MM.1S (cell line): Measurements from ENCODE around the gene XPNPEP2.

Experiments
- DNase-seq: peaks from one replicate; pipeline ENCODE4 v3.0.0-alpha.2; 2015
- H2AFZ ChIP-seq: fragments of 300-600 bp; sonication (generic); 2 replicates; pipeline ENCODE4 v1.6.0; 2016; ENCODE audit warnings: antibody characterized with exemption, low read length
- H3F3A ChIP-seq: fragments of 300-600 bp; sonication (generic); 2 replicates; pipeline ENCODE4 v1.6.1; 2016; ENCODE audit warnings: mild to moderate bottlenecking, antibody characterized with exemption, low read length, moderate library complexity, mixed read lengths; ENCODE audit not compliant: insufficient read depth
- H3K27ac ChIP-seq: fragments of 300-600 bp; sonication (generic); 2 replicates; pipeline ENCODE4 v1.5.1; 2016; ENCODE audit warnings: mild to moderate bottlenecking, low read length
- H3K27me3 ChIP-seq: fragments of 300-600 bp; sonication (generic); replicated peaks from 2 replicates; pipeline ENCODE4 v1.6.0; 2016; ENCODE audit warnings: low read length; ENCODE audit not compliant: insufficient read depth
- H3K36me3 ChIP-seq: fragments of 300-600 bp; sonication (generic); replicated peaks from 2 replicates; pipeline ENCODE4 v1.6.1; 2016; ENCODE audit warnings: mild to moderate bottlenecking, low read length, mixed read lengths; ENCODE audit not compliant: insufficient read depth
- H3K4me1 ChIP-seq: fragments of 300-600 bp; sonication (generic); 2 replicates; pipeline ENCODE4 v1.6.1; 2016; ENCODE audit warnings: low read length, mixed read lengths
- H3K4me2 ChIP-seq: fragments of 300-600 bp; sonication (generic); 2 replicates; pipeline ENCODE4 v1.6.0; 2016; ENCODE audit warnings: low read depth, low read length
- H3K4me3 ChIP-seq: fragments of 300-600 bp; sonication (generic); 2 replicates; pipeline ENCODE4 v1.5.1; 2016; ENCODE audit warnings: low read length, mixed read lengths
- H3K79me2 ChIP-seq: fragments of 300-600 bp; sonication (generic); 2 replicates; pipeline ENCODE4 v1.6.1; 2016; ENCODE audit warnings: mixed run types, low read length, mixed read lengths
- H3K9ac ChIP-seq: fragments of 300-600 bp; sonication (generic); 2 replicates; pipeline ENCODE4 v1.6.1; 2016; ENCODE audit warnings: low read length, mixed read lengths
- H3K9me2 ChIP-seq: fragments of 300-600 bp; sonication (generic); replicated peaks from 2 replicates; pipeline ENCODE4 v1.6.1; 2016; ENCODE audit warnings: mild to moderate bottlenecking, low read length, mixed read lengths; ENCODE audit not compliant: insufficient read depth
- H3K9me3 ChIP-seq: fragments of 300-600 bp; sonication (generic); replicated peaks from 2 replicates; pipeline ENCODE4 v1.6.1; 2016; ENCODE audit warnings: mild to moderate bottlenecking, low read length, mixed read lengths; ENCODE audit not compliant: insufficient read depth
- H4K20me1 ChIP-seq: fragments of 300-600 bp; sonication (generic); 2 replicates; pipeline ENCODE4 v1.6.1; 2016; ENCODE audit warnings: mild to moderate bottlenecking, low read length, moderate library complexity, mixed read lengths; ENCODE audit not compliant: insufficient read depth
- CTCF ChIP-seq: fragments of 300-600 bp; sonication (generic); IDR thresholded peaks from 2 replicates; pipeline ENCODE4 v1.5.1; 2016; ENCODE audit warnings: antibody characterized with exemption, low read length, mixed read lengths
- EZH2 ChIP-seq: fragments of 300-600 bp; sonication (generic); optimal IDR thresholded peaks from 2 replicates; pipeline ENCODE3; 2017; ENCODE audit warnings: low read depth, mild to moderate bottlenecking, antibody characterized with exemption, low read length, mixed read lengths
- EZH2phosphoT487 ChIP-seq: fragments of 300-600 bp; sonication (generic); IDR thresholded peaks from 2 replicates; pipeline ENCODE4 v1.6.1; 2018; ENCODE audit warnings: antibody characterized with exemption, low read length

XPNPEP2 gene

GRCh38 chrX:129747533-129747932 lies 8.8 kb downstream of the XPNPEP2 start:
- Histone ChIP-seq H3K79me2 (no peaks in the 10 kb centered on the region), H3K36me3 (no peaks in the 10 kb centered on the region)

GRCh38 chrX:129748305-129748704 lies 9.5 kb downstream of the XPNPEP2 start:
- no peak for DNase-seq
- no peak overlapping the region for H3K27ac ChIP-seq
- no peaks in the 10 kb centered on the region for H3K9me2 ChIP-seq

More at GRCh38 chrX:129747533-129747932, 8.8 kb downstream of the XPNPEP2 start:
- Histone ChIP-seq H3K4me3 (no peak overlapping the region), H3K9ac (no peak overlapping the region), H3F3A (no peaks in the 10 kb centered on the region), H3K4me1 (no peaks in the 10 kb centered on the region), H3K4me2 (no peak overlapping the region), H4K20me1 (no peaks in the 10 kb centered on the region), H3K27me3 (no peaks in the 10 kb centered on the region), H2AFZ (no peak overlapping the region), H3K9me2 (no peaks in the 10 kb centered on the region), H3K9me3 (no peaks in the 10 kb centered on the region), H3K27ac (no peak overlapping the region)
- TF ChIP-seq EZH2phosphoT487 = no peak
- no peak for TF ChIP-seq EZH2
- TF ChIP-seq CTCF = no peak
- DNase-seq = no peak

GRCh38 chrX:129749069-129749468 lies 10.3 kb downstream of the XPNPEP2 start:
- Histone ChIP-seq H3K4me2 (no peak overlapping the region), H3F3A (no peaks in the 10 kb centered on the region), H2AFZ (no peak overlapping the region), H3K27me3 (no peaks in the 10 kb centered on the region), H3K27ac (no peak overlapping the region), H4K20me1 (no peaks in the 10 kb centered on the region), H3K36me3 (no peaks in the 10 kb centered on the region), H3K79me2 (no peaks in the 10 kb centered on the region), H3K9me2 (no peaks in the 10 kb centered on the region), H3K9me3 (no peaks in the 10 kb centered on the region), H3K9ac (no peak overlapping the region), H3K4me3 (no peak overlapping the region), H3K4me1 (no peaks in the 10 kb centered on the region)
- TF ChIP-seq EZH2 (no peak), EZH2phosphoT487 (no peak), CTCF (no peak)
- DNase-seq = no peak

More at GRCh38 chrX:129748305-129748704, 9.5 kb downstream of the XPNPEP2 start:
- TF ChIP-seq EZH2phosphoT487 (no peak), EZH2 (no peak), CTCF (no peak)
- Histone ChIP-seq H3K79me2 (no peaks in the 10 kb centered on the region), H3K36me3 (no peaks in the 10 kb centered on the region), H4K20me1 (no peaks in the 10 kb centered on the region), H3K4me3 (no peak overlapping the region), H3K27me3 (no peaks in the 10 kb centered on the region), H3K4me2 (no peak overlapping the region), H3K9ac (no peak overlapping the region), H3K9me3 (no peaks in the 10 kb centered on the region), H2AFZ (no peak overlapping the region), H3K4me1 (no peaks in the 10 kb centered on the region), H3F3A (no peaks in the 10 kb centered on the region)
